ENCODE results near the gene EP400. TPM values are rescaled to one million over a fixed set of nuclear protein-coding genes. Genes with fewer than 3 reads are reported as not detected.
"Not testable (repeated sequence)": the region's sequence is repeated elsewhere in the genome, so short reads cannot be mapped to it uniquely, and the experiment has no call there.

EP400 gene
- polyA plus RNA-seq, 4 donors, result 33.2 to 42.3 (median 34.3) TPM

DNA sequence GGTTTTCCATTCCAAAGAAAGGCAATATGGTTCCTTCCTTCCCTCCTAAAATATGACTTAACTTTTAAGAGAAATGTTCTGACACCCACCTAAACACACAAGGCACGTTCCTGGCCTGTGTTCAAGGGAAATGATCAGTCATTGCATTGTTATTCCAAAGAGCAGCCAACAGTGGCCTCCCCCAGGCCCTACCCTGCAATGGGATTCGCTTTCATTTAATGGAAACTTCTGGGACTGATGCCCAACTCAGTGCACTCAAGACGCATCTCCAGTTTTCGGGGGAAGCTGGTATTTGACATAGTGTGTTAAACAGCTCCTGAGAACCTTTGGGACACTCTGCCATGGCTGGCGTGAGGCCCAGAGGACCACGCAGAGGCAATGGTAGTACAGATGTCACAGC is 128.4 kb downstream of the EP400 start:
- DNase-seq (ENCODE audit: low read depth in 4 of 4, low spot score in 3 of 4), result no peak

DNA sequence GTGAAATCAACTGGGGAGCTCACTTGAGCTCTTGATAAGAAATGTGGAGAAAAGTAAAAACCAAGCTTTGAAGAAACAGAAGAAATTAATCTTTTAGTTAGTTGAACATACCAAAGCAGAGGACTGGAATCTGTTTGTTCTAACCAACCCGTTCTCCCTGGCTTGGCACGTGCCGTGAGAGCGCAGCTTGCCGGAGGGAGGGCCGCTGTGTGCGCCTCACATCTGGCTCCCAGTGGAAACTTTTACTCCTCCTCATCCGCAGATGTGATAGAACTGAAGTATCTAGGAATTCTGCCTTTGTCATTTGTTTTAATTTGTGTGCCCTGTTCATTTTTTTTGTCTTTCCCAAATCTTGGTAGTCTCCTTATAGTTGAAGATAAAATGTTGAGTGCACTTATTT is 129.5 kb downstream of the EP400 start:
- DNase-seq (ENCODE audit: low read depth in 4 of 4, low spot score in 3 of 4), result no peak

DNA sequence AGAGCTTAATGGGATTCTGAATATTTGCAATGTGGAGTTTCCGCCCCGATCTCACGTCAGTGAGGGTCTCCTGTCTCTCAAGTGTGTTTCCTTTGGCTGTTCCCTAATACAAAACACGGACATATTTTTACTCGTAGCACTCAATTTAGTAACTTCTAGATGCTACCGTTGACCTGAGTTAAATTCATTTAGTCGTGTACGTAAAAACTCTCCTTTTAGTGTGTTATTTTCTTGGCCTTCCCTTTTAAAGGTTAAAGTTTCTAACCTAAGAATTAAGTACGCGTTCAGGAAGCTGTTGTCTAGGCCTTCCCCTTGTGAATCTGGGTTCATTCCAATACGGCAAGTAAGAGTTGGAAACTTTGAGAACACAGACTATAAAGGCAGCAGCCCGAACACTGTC is 130.0 kb downstream of the EP400 start:
- no peak for DNase-seq (ENCODE audit: low read depth in 4 of 4, low spot score in 3 of 4)

DNA sequence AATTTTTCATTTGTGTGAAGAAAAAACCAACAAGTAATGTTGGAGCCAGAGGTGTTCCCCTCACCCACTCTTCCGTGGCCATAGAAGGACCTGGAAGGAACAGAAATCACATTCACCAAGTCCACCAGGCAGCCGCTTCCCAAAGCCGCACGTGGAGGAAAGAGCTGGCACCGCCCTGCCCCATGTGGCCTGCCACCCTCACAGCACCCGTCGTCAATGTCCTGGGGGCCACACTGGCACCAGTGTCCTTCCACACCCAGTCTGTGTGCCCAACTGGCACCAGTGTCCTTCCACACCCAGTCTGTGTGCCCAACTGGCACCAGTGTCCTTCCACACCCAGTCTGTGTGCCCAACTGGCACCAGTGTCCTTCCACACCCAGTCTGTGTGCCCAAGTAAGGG is 130.8 kb downstream of the EP400 start:
- DNase-seq (ENCODE audit: low read depth in 4 of 4, low spot score in 3 of 4), result not testable (repeated sequence)

DNA sequence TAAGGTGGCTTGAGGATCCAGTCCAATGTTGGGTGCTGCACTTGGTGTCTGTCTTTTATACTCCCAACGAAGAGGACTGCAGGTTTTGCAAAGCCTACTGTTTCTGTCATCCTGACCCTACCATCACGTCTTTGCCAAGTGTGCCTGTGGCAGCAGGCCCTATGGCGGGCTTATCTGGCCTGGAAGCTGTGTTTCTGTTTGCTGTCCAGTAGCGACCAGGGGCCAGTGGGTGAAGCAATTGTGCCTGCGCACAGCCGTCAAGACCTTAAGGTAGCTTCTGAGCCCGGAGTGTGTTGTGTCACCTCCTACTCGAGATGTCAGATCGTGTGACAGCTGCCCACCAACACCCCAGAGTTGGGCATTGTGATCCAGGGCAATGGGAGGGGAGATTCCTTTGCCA is 131.7 kb downstream of the EP400 start:
- DNase-seq (ENCODE audit: low read depth in 4 of 4, low spot score in 3 of 4), result no peak

DNA sequence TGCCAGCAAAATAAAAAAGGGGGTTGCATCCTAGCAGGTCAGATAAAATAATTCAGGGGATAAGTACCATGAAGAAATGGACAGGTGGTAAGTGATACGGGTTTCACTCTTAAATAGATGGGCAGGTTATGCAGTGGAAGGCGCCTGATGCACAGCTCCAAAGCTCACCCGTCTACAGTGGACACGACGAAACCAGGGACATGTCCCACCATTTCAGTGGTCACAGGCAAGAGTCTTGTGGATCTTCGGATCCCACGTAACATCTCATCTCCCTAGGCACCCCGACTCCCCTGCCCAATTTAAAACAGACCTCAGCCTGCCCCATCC is 133.8 kb downstream of the EP400 start:
- no peak for DNase-seq (ENCODE audit: low read depth in 4 of 4, low spot score in 3 of 4)

DNA sequence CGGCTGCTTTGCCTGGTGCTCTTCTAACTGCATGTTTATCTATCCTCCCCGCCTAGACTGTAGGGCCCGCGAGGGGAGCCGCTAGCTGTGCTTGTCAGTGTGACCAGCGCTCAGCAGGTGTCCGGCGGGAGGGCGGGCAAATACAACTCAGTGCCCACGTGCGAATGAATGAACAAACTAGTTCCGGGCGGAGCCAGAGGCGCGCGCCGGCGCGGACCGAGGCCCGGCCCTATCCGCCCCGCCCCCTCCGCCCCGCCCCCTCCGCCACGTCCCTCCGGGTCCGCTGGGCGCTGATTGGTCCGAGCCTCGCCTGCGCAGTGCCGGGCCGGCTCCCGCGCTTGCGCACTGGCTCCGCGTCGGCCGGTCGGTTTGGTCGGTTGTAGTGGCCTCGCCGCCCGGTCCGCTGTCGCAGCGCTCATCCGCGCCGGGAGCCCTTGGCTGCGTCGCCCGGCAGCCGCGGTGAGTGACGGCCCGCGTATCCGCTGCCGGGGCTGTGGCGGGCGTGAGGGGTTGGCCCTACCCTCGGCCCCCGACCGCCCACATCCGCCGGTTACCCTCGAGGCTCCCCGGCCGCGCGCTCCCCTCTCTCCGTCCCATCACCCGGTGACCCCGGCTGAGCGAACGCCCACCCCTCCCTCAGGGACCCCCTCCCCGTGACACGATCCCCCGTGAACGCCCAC is 134.3 kb downstream of the EP400 start:
- peak; percentile 64 to 82 (median 76) for DNase-seq (ENCODE audit: low read depth in 4 of 4, low spot score in 3 of 4)

DNA sequence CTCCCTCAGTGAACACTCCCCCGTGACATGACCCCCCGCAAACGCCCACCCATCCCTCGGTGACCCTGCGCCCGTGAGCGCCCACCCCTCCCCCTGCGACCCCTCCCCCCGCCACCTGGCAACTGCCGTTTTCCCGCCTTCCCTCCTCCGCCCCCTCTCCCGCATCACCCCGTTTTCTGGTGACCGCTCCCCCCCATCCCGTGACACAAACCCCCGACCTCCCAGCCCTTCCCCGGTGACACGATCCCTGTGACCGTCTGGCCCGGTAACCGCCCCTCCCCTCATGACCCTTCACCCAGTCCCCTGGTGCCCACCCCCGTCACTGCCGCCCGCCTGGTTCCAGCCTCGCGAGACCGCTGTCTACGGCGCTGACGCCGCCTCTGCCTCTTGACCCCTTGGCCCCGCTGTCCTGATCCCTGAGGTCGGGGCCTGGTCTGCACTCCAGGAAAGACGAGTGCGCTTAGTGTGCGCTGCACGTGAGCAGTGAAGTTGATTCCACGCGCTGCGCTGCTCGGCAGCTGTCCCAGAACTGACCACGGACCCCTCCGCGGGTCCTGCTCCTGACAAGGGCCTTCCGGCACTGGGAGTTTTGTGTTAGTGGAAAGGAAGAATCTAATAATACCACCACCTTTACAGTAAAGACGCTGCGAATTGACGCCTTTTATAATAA is 135.0 kb downstream of the EP400 start:
- peak in 2 of 4 donors; percentile 12 for DNase-seq (ENCODE audit: low read depth in 4 of 4, low spot score in 3 of 4)

DNA sequence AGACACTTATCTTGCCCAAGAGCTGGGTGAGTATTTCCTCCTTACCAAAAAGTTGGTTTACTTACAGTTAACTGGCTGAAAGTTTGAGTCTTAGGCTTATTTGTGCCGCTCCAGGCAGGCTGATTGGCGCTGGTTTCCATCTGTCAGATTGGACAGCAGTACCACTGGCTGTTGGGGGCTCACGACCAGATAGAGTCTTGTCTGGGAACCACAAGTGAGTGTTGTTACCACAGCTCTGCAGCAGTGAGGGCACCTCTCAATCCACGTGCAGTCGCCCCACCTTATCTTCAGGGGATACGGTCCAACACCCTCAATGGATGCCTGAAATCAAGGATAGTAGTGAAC is 135.5 kb downstream of the EP400 start:
- no peak for DNase-seq (ENCODE audit: low read depth in 4 of 4, low spot score in 3 of 4)

DNA sequence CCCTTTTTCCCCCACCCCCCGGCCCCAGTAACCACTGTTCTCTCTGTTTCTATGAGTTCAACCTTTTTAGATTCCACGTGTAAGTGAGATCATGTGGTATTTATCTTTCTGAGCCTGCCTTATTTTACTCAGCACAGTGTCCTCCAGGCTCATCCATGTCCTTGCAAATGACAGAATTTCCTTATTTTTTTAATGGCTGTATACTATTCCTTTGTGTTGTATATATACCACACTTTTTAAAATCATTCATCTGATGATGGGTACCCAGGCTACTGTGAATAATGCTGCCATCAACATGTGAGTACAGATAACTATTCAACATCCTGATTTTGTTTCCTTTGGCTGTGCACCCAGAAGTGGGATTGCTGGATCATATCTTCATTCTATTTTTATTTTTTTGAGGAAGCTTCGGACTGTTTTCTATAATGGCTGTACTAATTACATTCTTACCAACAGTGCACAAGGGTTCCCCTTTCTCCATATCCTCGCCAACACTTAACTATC is 139.7 kb downstream of the EP400 start:
- DNase-seq (ENCODE audit: low read depth in 4 of 4, low spot score in 3 of 4), result no peak

DNA sequence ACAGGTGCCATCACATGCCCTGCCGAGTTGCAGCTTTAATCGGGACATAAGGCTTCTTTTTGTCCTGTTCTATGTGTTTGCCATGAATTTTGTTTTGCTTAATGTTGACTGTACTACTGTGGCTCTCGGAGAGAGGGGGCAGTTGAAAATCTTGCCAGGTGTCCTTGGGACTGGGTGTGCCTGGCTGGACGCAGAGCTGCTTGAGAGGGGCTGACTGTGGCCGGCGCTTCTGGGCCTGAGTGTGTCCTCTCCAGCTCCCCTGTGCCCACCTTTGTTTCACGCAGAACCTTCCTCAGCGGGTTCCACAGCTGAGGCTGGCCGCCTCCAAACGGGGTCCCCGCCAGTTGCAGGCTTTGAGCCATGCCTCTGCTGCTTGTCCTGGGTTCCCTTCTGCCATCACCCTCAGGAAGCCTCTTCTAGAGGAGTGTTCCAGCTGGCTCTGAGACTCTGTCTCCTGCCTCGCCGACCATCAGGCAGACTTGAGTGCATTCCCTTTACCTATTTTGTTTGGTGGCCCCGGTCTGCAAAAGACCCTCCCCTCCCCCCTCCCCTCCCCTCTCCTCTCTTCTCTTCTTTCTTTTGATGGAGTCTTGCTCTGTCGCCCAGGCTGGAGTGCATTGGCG is 144.6 kb downstream of the EP400 start:
- DNase-seq (ENCODE audit: low read depth in 4 of 4, low spot score in 3 of 4), result no peak

DNA sequence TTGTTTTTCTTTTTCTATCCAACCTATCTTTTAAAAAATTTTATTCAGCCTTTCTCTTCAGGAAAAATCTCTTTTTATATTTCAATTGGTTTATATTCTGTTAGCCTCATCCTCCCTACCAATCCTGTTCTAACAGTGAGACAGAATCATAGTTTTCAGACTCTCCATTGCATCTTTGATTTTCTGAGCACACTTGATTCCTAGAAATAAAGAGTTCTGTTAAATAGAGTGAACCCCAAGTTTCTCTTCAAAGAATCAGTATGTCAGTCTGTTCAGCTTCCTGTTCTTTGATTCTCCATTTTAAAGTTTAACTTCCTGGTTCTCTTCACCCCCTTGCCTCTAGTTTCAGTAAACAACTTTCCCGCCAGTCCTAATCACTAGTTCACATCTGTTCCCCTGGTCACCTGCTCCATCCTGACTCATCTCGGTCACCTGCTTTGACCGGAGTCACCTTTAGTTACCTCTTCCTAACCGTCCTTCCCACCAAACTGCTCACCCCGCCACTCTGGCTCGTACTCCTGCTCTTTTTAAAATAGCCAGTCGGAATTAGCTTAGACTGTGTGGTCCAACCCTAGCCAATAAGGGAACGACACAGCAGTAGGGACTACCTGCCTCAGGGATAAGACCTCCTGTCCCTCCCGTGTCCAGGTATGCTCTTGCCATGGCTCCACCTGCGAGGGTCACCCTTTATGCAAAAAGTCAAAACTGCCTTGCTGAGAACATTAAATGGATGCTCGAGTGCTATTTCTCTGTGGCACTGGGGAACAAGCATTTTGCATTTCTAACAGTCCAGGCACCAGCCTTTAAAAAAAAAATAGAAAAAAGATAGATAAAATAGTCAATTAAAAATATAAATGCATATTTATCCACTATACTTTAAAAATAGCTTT is 146.0 kb downstream of the EP400 start:
- no peak for DNase-seq (ENCODE audit: low read depth in 4 of 4, low spot score in 3 of 4)

DNA sequence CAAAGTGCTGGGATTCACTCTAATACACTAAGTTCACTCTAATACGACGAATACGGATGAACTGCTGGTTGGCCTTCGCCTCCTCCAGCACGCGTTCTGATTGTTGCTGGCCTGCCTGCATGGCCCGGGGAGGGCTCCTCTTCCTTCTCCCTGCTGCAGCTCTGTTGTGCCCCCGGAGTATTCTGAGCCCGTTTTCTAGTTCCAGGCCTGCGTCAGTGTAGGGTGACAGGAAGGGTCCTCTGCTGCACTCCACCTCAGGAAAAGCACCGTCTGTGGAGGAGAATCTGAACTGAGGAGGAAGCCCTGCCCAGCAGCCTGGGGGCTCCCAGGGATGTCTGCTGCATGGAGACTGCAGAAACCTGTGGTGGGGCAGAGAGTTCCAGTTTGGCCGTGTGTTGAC is 150.0 kb downstream of the EP400 start:
- no peak for DNase-seq (ENCODE audit: low read depth in 4 of 4, low spot score in 3 of 4)

DNA sequence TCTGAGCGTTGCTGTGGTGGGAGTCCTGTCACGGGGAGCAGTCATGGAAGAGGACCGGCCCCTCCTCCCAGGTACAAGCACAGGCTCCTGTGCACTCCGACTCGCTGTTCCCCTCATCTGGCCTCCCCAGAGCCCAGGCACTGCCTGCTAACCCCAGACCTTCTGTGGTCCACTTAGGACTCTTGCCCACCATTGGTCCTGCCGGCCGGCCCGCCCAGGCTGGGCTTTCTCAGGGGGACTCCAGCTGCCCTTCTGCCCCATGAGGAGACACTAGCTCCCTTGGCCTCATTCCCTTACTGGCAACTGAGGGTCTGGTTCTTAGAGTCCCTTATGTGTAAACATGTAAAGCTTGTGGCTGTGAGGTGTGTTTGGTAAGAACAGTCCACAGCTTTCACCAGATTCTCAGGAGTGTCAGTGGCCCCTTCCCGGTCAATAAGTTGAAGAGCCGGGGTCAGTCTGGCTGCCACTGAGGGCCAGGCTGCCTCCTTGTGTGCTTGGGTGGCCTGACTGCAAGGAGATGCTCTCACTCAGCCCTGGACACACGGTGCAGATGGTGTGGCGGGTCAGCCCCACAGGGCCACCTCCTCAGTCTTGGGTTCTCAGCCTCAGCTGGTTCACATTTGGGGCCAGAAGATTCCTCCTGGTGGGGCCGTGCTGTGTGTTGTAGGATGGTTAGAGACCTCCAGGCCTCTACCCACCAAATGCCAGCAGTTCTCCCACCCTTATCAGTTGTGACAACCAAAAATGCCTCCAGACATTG is 150.7 kb downstream of the EP400 start:
- DNase-seq (ENCODE audit: low read depth in 4 of 4, low spot score in 3 of 4), result no peak

DNA sequence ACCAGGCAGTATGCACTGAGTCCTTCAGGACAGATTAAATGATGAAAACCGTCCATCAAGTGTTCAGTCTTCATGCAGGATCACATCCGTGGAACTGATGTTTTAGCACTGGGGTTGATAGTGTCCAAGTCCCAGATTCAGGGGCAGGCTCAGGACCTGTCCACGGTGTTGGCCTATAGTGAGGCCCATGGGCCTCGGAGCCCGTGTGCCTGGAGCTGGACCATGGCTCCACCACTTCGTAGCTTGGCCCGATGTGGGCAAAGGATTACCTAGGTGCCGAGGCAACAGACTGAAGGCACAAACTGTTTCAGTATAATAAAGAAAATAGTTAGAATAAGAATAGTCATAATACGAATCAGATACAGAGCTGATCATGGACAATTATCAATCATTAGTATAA is 152.6 kb downstream of the EP400 start:
- no peak for DNase-seq (ENCODE audit: low read depth in 4 of 4, low spot score in 3 of 4)

DNA sequence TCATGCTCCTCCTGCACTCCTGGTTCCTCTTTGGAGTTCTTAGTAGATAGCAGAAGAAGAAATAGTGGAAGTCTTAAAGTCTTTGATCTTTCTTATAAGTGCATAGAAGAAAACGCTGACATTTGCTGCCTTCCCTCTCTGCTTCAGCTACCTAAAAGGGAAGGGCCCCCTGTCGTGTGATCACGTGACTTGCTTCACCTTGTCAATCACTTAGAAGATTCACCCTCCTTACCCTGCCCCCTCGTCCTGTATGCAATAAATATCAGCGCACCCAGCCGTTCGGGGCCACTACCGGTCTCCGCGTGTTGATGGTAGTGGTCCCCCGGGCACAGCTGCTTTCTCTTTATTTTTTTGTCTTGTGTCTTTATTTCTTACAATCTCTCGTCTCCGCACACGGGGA is 153.3 kb downstream of the EP400 start:
- DNase-seq (ENCODE audit: low read depth in 4 of 4, low spot score in 3 of 4), result not testable (repeated sequence)

DNA sequence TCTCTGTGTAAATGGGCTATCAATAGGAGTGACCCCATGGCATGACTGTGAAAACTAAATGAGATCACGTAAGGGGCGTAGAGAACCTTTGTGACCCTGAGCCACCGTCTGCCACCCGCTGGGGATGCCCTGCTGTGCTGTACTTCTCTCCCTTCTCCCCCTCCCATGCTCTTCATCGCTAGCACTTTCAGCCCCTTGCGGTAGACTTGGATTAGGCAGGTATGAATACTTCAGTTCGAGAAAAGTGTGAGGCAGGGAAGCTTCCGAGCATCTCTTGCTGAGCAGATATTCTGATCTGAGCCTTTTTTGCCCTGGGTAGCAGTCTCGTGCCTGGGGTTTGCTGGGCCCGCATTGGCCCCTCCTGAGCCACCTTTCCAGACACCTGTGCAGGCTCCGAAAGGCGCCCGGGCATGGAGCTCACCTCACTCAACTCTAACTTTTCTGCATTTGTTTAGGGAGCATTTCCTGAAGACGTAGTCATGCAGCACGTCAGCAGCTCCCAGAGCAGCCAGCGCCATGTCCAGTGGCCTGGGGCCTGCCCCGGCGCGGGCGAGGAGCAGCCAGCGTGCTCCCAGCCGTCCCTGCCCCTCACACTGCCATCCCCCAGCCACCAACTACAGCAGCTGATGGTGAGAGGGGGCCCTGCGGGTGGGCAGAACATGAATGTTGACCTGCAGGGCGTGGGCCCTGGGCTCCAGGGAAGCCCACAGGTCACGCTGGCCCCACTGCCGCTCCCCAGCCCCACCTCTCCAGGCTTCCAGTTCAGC is 154.0 kb downstream of the EP400 start:
- DNase-seq (ENCODE audit: low read depth in 4 of 4, low spot score in 3 of 4), result no peak

DNA sequence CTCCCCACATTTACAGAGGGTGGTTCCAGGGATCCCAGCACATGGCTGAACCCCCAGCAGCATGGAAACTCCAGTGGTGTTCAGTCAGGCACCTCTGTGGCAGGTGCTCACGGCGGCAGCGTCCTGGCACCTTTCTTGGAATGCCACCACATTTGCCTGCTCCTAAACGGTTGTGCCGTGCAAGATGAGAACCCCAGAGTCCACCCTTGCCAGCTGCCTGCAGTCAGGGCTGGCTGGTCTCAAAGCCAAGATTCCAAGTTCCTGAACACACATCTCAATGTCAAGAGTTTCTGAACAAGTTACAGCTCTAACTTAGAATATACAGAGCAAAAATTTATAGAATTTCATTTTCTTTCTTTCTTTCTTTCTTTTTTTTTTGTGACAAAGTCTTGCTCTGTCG is 155.7 kb downstream of the EP400 start:
- no peak for DNase-seq (ENCODE audit: low read depth in 4 of 4, low spot score in 3 of 4)

DNA sequence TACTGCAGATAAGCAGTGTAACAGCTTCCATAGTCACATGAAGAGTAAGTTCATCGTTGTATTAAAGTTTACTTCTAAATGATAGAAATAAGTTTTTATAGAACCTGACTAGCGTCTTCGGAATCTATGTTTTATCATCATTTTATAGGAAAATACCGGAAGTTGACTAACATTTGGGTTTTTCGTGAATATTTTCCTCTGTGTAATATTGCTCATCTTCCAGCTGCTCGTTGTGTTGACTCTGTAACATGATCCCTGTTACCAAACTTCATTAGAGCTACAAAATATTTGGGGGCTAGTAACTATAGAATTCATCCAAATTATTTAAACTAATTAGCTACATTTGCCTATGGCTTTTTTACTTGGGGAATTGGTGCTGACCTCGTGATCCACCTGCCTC is 157.2 kb downstream of the EP400 start:
- no peak for DNase-seq (ENCODE audit: low read depth in 4 of 4, low spot score in 3 of 4)
